Skeletal muscle tissue (tissue), 4 donors: ENCODE measurements around the gene GNPTAB. TPM values are rescaled to one million over a fixed set of nuclear protein-coding genes. Genes with fewer than 3 reads are reported as not detected.
A peak's percentile ranks its signal among the peaks of the same experiment; 100 is the strongest.
"Not testable (repeated sequence)": the region's sequence is repeated elsewhere in the genome, so short reads cannot be mapped to it uniquely, and the experiment has no call there.

Experiments
- H3K27ac ChIP-seq: one replicate; pipeline ENCODE4 v1.7.0; 2013; ENCODE audit warnings: mild to moderate bottlenecking, low read depth, low read length, inconsistent platforms
- H3K27me3 ChIP-seq, 3 donors: one replicate each; pipeline ENCODE4 v1.7.0; 2013; ENCODE audit warnings: low read length in 3 of 3; ENCODE audit not compliant: control insufficient read depth in 3 of 3, insufficient read depth in 3 of 3
- H3K36me3 ChIP-seq, 3 donors: one replicate each; pipeline ENCODE4 v1.7.0; 2013; ENCODE audit warnings: low read length in 3 of 3; ENCODE audit not compliant: control insufficient read depth in 3 of 3, insufficient read depth in 3 of 3
- H3K4me1 ChIP-seq, 3 donors: one replicate each; pipeline ENCODE4 v1.7.0; 2013; ENCODE audit warnings: low read length in 3 of 3, mild to moderate bottlenecking in 3 of 3; ENCODE audit not compliant: control insufficient read depth in 3 of 3, insufficient read depth in 3 of 3
- H3K4me3 ChIP-seq, 3 donors: one replicate each; pipeline ENCODE4 v1.7.0; 2013; ENCODE audit warnings: low read length in 3 of 3
- H3K9ac ChIP-seq, 3 donors: one replicate each; pipeline ENCODE4 v1.7.0; 2013; ENCODE audit warnings: low read length in 3 of 3, mild to moderate bottlenecking in 3 of 3, moderate library complexity in 2 of 3, low read depth in 1 of 3
- H3K9me3 ChIP-seq, 3 donors: one replicate each; pipeline ENCODE4 v1.7.0; 2013; ENCODE audit warnings: low read length in 3 of 3; ENCODE audit not compliant: control insufficient read depth in 3 of 3
- total RNA-seq: library from RNA; depleted of rRNA; stranded (reverse); fragments of >200 nt; gene quantifications from one replicate; pipeline ENCODE4 v1.2.3, GENCODE V29; 2014
- donor health status: Osteomylitis.

Gene GNPTAB
- total RNA-seq, 1 donor from 2014 or later = 10.4 TPM

- Histone ChIP-seq H3K36me3 (no peaks in the 10 kb centered on the region), H3K4me3 (no peak overlapping the region), H3K27me3 (no peaks in the 10 kb centered on the region)
These were observed 1.3 kb upstream of the GNPTAB start for GRCh38 chr12:101832030-101832429.

GRCh38 chr12:101829639-101830366 is 956 bp downstream of the GNPTAB start:
- H3K4me3 ChIP-seq = peak overlapping the region; percentile 92 to 97 (median 96)
- H3K9me3 ChIP-seq = no peaks in the 10 kb centered on the region
- no peaks in the 10 kb centered on the region for H3K27me3 ChIP-seq
- H3K4me1 ChIP-seq = peaks cover 14 to 20% (median 18%) of the 10 kb centered on the region in 3 donors
- H3K9ac ChIP-seq = peak overlapping the region; percentile 85 to 87 (median 87)
- peak overlapping the region; percentile 58 for H3K27ac ChIP-seq
- no peaks in the 10 kb centered on the region for H3K36me3 ChIP-seq

More at GRCh38 chr12:101832030-101832429, 1.3 kb upstream of the GNPTAB start:
- H3K4me1 ChIP-seq = peaks cover 10 to 13% (median 11%) of the 10 kb centered on the region in 3 donors
- no peak overlapping the region for H3K27ac ChIP-seq
- H3K9ac ChIP-seq = no peak overlapping the region
- no peaks in the 10 kb centered on the region for H3K9me3 ChIP-seq

- H3K4me3 ChIP-seq = no peak overlapping the region
- no peak overlapping the region for H3K27ac ChIP-seq
These were observed 2.1 kb downstream of the GNPTAB start for GRCh38 chr12:101828463-101829196.

GRCh38 chr12:101826766-101827368 is 3.9 kb downstream of the GNPTAB start:
- H3K27ac ChIP-seq = no peak overlapping the region
- H3K4me1 ChIP-seq = peaks cover 25 to 30% (median 30%) of the 10 kb centered on the region in 3 donors

More at GRCh38 chr12:101828463-101829196, 2.1 kb downstream of the GNPTAB start:
- H3K9ac ChIP-seq = no peak overlapping the region
- H3K9me3 ChIP-seq = no peaks in the 10 kb centered on the region
- H3K36me3 ChIP-seq = no peaks in the 10 kb centered on the region
- no peaks in the 10 kb centered on the region for H3K27me3 ChIP-seq
- peaks cover 23 to 28% (median 26%) of the 10 kb centered on the region in 3 donors for H3K4me1 ChIP-seq

GRCh38 chr12:101824831-101825230 is 5.9 kb downstream of the GNPTAB start:
- Histone ChIP-seq H3K4me1 (peaks cover 20 to 27% (median 25%) of the 10 kb centered on the region in 3 donors), H3K27me3 (no peaks in the 10 kb centered on the region), H3K9ac (peak overlapping the region in 2 of 3 donors; percentile 7 to 46), H3K4me3 (no peak overlapping the region), H3K27ac (no peak overlapping the region), H3K36me3 (no peaks in the 10 kb centered on the region), H3K9me3 (no peaks in the 10 kb centered on the region)

More at GRCh38 chr12:101826766-101827368, 3.9 kb downstream of the GNPTAB start:
- Histone ChIP-seq H3K27me3 (no peaks in the 10 kb centered on the region), H3K9me3 (no peaks in the 10 kb centered on the region), H3K36me3 (no peaks in the 10 kb centered on the region), H3K9ac (no peak overlapping the region), H3K4me3 (no peak overlapping the region)

- peak overlapping the region in 2 of 3 donors; percentile 8 to 49 for H3K4me3 ChIP-seq
- H3K4me1 ChIP-seq = peaks cover 20 to 25% (median 24%) of the 10 kb centered on the region in 3 donors
- peak overlapping the region; percentile 21 for H3K27ac ChIP-seq
These were observed 6.9 kb downstream of the GNPTAB start for GRCh38 chr12:101823891-101824290.

GRCh38 chr12:101823039-101823438 is 7.7 kb downstream of the GNPTAB start:
- H3K4me3 ChIP-seq = no peak overlapping the region
- no peaks in the 10 kb centered on the region for H3K9me3 ChIP-seq
- no peaks in the 10 kb centered on the region for H3K27me3 ChIP-seq
- no peak overlapping the region for H3K9ac ChIP-seq
- peak overlapping the region; percentile 21 for H3K27ac ChIP-seq
- no peaks in the 10 kb centered on the region for H3K36me3 ChIP-seq
- H3K4me1 ChIP-seq = peaks cover 17 to 21% (median 21%) of the 10 kb centered on the region in 3 donors

More at GRCh38 chr12:101823891-101824290, 6.9 kb downstream of the GNPTAB start:
- Histone ChIP-seq H3K27me3 (no peaks in the 10 kb centered on the region), H3K9ac (peak overlapping the region in 2 of 3 donors; percentile 13 to 63), H3K9me3 (no peaks in the 10 kb centered on the region), H3K36me3 (no peaks in the 10 kb centered on the region)

GRCh38 chr12:101819467-101819866 is 11.3 kb downstream of the GNPTAB start:
- no peaks in the 10 kb centered on the region for H3K9me3 ChIP-seq
- H3K9ac ChIP-seq = no peak overlapping the region
- H3K27me3 ChIP-seq = no peaks in the 10 kb centered on the region
- peaks cover 8 to 13% (median 11%) of the 10 kb centered on the region in 3 donors for H3K4me1 ChIP-seq
- no peaks in the 10 kb centered on the region for H3K36me3 ChIP-seq
- no peak overlapping the region for H3K27ac ChIP-seq
- H3K4me3 ChIP-seq = no peak overlapping the region

- not testable (repeated sequence) for H3K27ac ChIP-seq, H3K4me1 ChIP-seq, H3K9me3 ChIP-seq, H3K27me3 ChIP-seq, H3K36me3 ChIP-seq, H3K9ac ChIP-seq, H3K4me3 ChIP-seq
These were observed 12.1 kb downstream of the GNPTAB start for GRCh38 chr12:101818689-101819088.
